ENCODE results near the gene CWC25. TPM values are rescaled to one million over a fixed set of nuclear protein-coding genes. Genes with fewer than 3 reads are reported as not detected.

The CWC25 gene
- total and polyA plus RNA-seq, 2 of the 13 experiments (the other 11 are each of a cell fraction or from before 2014, with no cell fraction given), result 15.6 to 22.7 TPM

- TF ChIP-seq HIC2 (CRISPR knock-in tag; IDR thresholded peaks at IDR 0.05; ENCODE audit: low read depth) (0 out of 2 replicates have a peak, but pooled peaks have one; percentile 8), ZBTB21 (CRISPR knock-in tag; IDR thresholded peaks at IDR 0.05) (0 out of 2 replicates have a peak, but pooled peaks have one; percentile 6), ZNF572 (CRISPR knock-in tag; IDR thresholded peaks at IDR 0.05) (0 out of 2 replicates have a peak, but pooled peaks have one; percentile 44), NFIB (CRISPR knock-in tag; IDR thresholded peaks at IDR 0.05; ENCODE audit: borderline replicate concordance) (no peak), ZNF629 (CRISPR knock-in tag; conservative IDR thresholded peaks at IDR 0.05) (no peak), ZNF543 (CRISPR knock-in tag; IDR thresholded peaks at IDR 0.05) (0 out of 2 replicates have a peak, but pooled peaks have one; percentile 18), ZZZ3 (CRISPR knock-in tag; IDR thresholded peaks at IDR 0.05; ENCODE audit: borderline replicate concordance) (no peak), RAD21 (CRISPR knock-in tag; IDR thresholded peaks at IDR 0.05) (no peak), ZNF7 (CRISPR knock-in tag; IDR thresholded peaks at IDR 0.05) (no peak), ZNF670 (CRISPR knock-in tag; IDR thresholded peaks at IDR 0.05; ENCODE audit: borderline replicate concordance) (peak; percentile 41; the same call in 1 of the 2 replicates), NR2F6 (IDR thresholded peaks at IDR 0.05) (no peak), NR2F6 (CRISPR knock-in tag; IDR thresholded peaks at IDR 0.05) (0 out of 2 replicates have a peak, but pooled peaks have one; percentile 3)
- TF ChIP-seq, protein P1, sequence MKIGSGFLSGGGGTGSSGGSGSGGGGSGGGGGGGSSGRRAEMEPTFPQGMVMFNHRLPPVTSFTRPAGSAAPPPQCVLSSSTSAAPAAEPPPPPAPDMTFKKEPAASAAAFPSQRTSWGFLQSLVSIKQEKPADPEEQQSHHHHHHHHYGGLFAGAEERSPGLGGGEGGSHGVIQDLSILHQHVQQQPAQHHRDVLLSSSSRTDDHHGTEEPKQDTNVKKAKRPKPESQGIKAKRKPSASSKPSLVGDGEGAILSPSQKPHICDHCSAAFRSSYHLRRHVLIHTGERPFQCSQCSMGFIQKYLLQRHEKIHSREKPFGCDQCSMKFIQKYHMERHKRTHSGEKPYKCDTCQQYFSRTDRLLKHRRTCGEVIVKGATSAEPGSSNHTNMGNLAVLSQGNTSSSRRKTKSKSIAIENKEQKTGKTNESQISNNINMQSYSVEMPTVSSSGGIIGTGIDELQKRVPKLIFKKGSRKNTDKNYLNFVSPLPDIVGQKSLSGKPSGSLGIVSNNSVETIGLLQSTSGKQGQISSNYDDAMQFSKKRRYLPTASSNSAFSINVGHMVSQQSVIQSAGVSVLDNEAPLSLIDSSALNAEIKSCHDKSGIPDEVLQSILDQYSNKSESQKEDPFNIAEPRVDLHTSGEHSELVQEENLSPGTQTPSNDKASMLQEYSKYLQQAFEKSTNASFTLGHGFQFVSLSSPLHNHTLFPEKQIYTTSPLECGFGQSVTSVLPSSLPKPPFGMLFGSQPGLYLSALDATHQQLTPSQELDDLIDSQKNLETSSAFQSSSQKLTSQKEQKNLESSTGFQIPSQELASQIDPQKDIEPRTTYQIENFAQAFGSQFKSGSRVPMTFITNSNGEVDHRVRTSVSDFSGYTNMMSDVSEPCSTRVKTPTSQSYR (CRISPR knock-in tag; IDR thresholded peaks at IDR 0.05; ENCODE audit: borderline replicate concordance), result no peak
- TF ChIP-seq, protein P2, sequence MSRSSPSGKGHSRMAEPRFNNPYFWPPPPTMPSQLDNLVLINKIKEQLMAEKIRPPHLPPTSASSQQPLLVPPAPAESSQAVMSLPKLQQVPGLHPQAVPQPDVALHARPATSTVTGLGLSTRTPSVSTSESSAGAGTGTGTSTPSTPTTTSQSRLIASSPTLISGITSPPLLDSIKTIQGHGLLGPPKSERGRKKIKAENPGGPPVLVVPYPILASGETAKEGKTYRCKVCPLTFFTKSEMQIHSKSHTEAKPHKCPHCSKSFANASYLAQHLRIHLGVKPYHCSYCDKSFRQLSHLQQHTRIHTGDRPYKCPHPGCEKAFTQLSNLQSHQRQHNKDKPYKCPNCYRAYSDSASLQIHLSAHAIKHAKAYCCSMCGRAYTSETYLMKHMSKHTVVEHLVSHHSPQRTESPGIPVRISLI (CRISPR knock-in tag; IDR thresholded peaks at IDR 0.05; ENCODE audit: borderline replicate concordance), result 0 out of 2 replicates have a peak, but pooled peaks have one; percentile 31
- TF ChIP-seq, protein P3, sequence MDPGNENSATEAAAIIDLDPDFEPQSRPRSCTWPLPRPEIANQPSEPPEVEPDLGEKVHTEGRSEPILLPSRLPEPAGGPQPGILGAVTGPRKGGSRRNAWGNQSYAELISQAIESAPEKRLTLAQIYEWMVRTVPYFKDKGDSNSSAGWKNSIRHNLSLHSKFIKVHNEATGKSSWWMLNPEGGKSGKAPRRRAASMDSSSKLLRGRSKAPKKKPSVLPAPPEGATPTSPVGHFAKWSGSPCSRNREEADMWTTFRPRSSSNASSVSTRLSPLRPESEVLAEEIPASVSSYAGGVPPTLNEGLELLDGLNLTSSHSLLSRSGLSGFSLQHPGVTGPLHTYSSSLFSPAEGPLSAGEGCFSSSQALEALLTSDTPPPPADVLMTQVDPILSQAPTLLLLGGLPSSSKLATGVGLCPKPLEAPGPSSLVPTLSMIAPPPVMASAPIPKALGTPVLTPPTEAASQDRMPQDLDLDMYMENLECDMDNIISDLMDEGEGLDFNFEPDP (CRISPR knock-in tag; conservative IDR thresholded peaks at IDR 0.05), result no peak
- TF ChIP-seq, protein P4, sequence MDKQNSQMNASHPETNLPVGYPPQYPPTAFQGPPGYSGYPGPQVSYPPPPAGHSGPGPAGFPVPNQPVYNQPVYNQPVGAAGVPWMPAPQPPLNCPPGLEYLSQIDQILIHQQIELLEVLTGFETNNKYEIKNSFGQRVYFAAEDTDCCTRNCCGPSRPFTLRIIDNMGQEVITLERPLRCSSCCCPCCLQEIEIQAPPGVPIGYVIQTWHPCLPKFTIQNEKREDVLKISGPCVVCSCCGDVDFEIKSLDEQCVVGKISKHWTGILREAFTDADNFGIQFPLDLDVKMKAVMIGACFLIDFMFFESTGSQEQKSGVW (CRISPR knock-in tag; IDR thresholded peaks at IDR 0.05; ENCODE audit: borderline replicate concordance), result no peak
- TF ChIP-seq, protein P5, sequence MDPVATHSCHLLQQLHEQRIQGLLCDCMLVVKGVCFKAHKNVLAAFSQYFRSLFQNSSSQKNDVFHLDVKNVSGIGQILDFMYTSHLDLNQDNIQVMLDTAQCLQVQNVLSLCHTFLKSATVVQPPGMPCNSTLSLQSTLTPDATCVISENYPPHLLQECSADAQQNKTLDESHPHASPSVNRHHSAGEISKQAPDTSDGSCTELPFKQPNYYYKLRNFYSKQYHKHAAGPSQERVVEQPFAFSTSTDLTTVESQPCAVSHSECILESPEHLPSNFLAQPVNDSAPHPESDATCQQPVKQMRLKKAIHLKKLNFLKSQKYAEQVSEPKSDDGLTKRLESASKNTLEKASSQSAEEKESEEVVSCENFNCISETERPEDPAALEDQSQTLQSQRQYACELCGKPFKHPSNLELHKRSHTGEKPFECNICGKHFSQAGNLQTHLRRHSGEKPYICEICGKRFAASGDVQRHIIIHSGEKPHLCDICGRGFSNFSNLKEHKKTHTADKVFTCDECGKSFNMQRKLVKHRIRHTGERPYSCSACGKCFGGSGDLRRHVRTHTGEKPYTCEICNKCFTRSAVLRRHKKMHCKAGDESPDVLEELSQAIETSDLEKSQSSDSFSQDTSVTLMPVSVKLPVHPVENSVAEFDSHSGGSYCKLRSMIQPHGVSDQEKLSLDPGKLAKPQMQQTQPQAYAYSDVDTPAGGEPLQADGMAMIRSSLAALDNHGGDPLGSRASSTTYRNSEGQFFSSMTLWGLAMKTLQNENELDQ (CRISPR knock-in tag; IDR thresholded peaks at IDR 0.05; ENCODE audit: borderline replicate concordance), result no peak
These were observed 45.4 kb upstream of the CWC25 start (continued) for GRCh38 chr17:38870259-38871165.

All from HepG2 (cell line).